ENCODE measurements around the gene ERLIN1. TPM values are rescaled to one million over a fixed set of nuclear protein-coding genes. Genes with fewer than 3 reads are reported as not detected.
A peak's percentile ranks its signal among the peaks of the same experiment; 100 is the strongest.

ERLIN1 gene
- 63.0 and 72.1 TPM in 2 replicates for total RNA-seq (2014; rRNA removed; shearing (Covaris generic))

- peak; percentile 77 for DNase-seq (ENCODE audit: low spot score)
These were observed at the start of gene ERLIN1 for GRCh38 chr10:100185364-100186252. Gene ERLIN1 (minus strand): TSS chr10:100186029. CDS start chr10:100185626, 403 bp downstream.

- DNase-seq (ENCODE audit: low spot score), result no peak
These were observed 46.3 kb upstream of the ERLIN1 start for GRCh38 chr10:100232101-100232500.

- no peak for DNase-seq (ENCODE audit: low spot score)
These were observed 44.1 kb upstream of the ERLIN1 start for GRCh38 chr10:100229819-100230422.

- no peak for DNase-seq (ENCODE audit: low spot score)
These were observed 38.0 kb upstream of the ERLIN1 start for GRCh38 chr10:100223879-100224278.

- DNase-seq (ENCODE audit: low spot score), result no peak
These were observed 36.7 kb upstream of the ERLIN1 start for GRCh38 chr10:100222529-100222928.

- DNase-seq (ENCODE audit: low spot score), result no peak
These were observed 30.2 kb upstream of the ERLIN1 start for GRCh38 chr10:100216006-100216405.

- peak; percentile 42 for DNase-seq (ENCODE audit: low spot score)
These were observed 23.5 kb upstream of the ERLIN1 start for GRCh38 chr10:100209303-100209702.

GRCh38 chr10:100208276-100208675, 22.4 kb upstream of the ERLIN1 start:
- DNase-seq (ENCODE audit: low spot score), result no peak

GRCh38 chr10:100204370-100204769, 18.5 kb upstream of the ERLIN1 start:
- DNase-seq (ENCODE audit: low spot score), result no peak

- no peak for DNase-seq (ENCODE audit: low spot score)
These were observed 15.7 kb upstream of the ERLIN1 start for GRCh38 chr10:100201549-100201948.

GRCh38 chr10:100194711-100195110, 8.9 kb upstream of the ERLIN1 start:
- no peak for DNase-seq (ENCODE audit: low spot score)

GRCh38 chr10:100192350-100192749, 6.5 kb upstream of the ERLIN1 start:
- no peak for DNase-seq (ENCODE audit: low spot score)

- DNase-seq (ENCODE audit: low spot score), result no peak
These were observed 704 bp upstream of the ERLIN1 start for GRCh38 chr10:100186253-100187212.

- DNase-seq (ENCODE audit: low spot score), result peak; percentile 27
These were observed 989 bp downstream of the ERLIN1 start for GRCh38 chr10:100184840-100185239.

- DNase-seq (ENCODE audit: low spot score), result no peak
These were observed 1.4 kb downstream of the ERLIN1 start for GRCh38 chr10:100184426-100184825.

GRCh38 chr10:100183481-100183880, 2.3 kb downstream of the ERLIN1 start:
- DNase-seq (ENCODE audit: low spot score), result no peak

- DNase-seq (ENCODE audit: low spot score), result no peak
These were observed 2.9 kb downstream of the ERLIN1 start for GRCh38 chr10:100182908-100183307.

- no peak for DNase-seq (ENCODE audit: low spot score)
These were observed 3.5 kb downstream of the ERLIN1 start for GRCh38 chr10:100182281-100182680.

- DNase-seq (ENCODE audit: low spot score), result no peak
These were observed 10.0 kb downstream of the ERLIN1 start for GRCh38 chr10:100175875-100176274.

GRCh38 chr10:100174699-100175677, 10.8 kb downstream of the ERLIN1 start:
- DNase-seq (ENCODE audit: low spot score), result no peak

- no peak for DNase-seq (ENCODE audit: low spot score)
These were observed 12.8 kb downstream of the ERLIN1 start for GRCh38 chr10:100173035-100173434.

Measured in A172 (cell line).